HG02943 (cell line): ENCODE results near the gene KIZ.

ENCODE experiments used
- ATAC-seq: cut with Tn5 transposase; IDR thresholded peaks from one replicate; pipeline ENCODE4 v1.9.1; 2021; ENCODE audit warnings: mild to moderate bottlenecking, low read depth, moderate library complexity; ENCODE audit not compliant: unreplicated experiment

Gene KIZ

GRCh38 chr20:21251278-21251677 lies 125.4 kb downstream of the KIZ start:
- ATAC-seq, result no peak

- ATAC-seq, result no peak
Observed at GRCh38 chr20:21257192-21257591, 131.3 kb downstream of the KIZ start.

GRCh38 chr20:21258411-21258810 lies 132.5 kb downstream of the KIZ start:
- no peak for ATAC-seq

- ATAC-seq, result no peak
Observed at GRCh38 chr20:21259346-21259745, 133.5 kb downstream of the KIZ start.

GRCh38 chr20:21262812-21263211 lies 136.9 kb downstream of the KIZ start:
- ATAC-seq, result no peak

- ATAC-seq, result no peak
Observed at GRCh38 chr20:21265261-21266190, 139.6 kb downstream of the KIZ start.

- no peak for ATAC-seq
Observed at GRCh38 chr20:21266191-21266536, 140.3 kb downstream of the KIZ start.

- no peak for ATAC-seq
Observed at GRCh38 chr20:21269772-21270171, 143.9 kb downstream of the KIZ start.

- no peak for ATAC-seq
Observed at GRCh38 chr20:21270806-21271205, 144.9 kb downstream of the KIZ start.

GRCh38 chr20:21272279-21272678 lies 146.4 kb downstream of the KIZ start:
- ATAC-seq, result no peak

- ATAC-seq, result no peak
Observed at GRCh38 chr20:21272679-21273078, 146.8 kb downstream of the KIZ start.

- no peak for ATAC-seq
Observed at GRCh38 chr20:21273755-21274386, 148.0 kb downstream of the KIZ start.

GRCh38 chr20:21278829-21279228 lies 152.9 kb downstream of the KIZ start:
- ATAC-seq, result no peak

- ATAC-seq, result no peak
Observed at GRCh38 chr20:21279706-21280521, 154.0 kb downstream of the KIZ start.

GRCh38 chr20:21280522-21281016 lies 154.7 kb downstream of the KIZ start:
- ATAC-seq, result no peak

GRCh38 chr20:21286775-21287174 lies 160.9 kb downstream of the KIZ start:
- ATAC-seq, result no peak

- no peak for ATAC-seq
Observed at GRCh38 chr20:21288587-21289370, 162.9 kb downstream of the KIZ start.

GRCh38 chr20:21289651-21290050 lies 163.8 kb downstream of the KIZ start:
- no peak for ATAC-seq

GRCh38 chr20:21291026-21291425 lies 165.1 kb downstream of the KIZ start:
- ATAC-seq, result no peak

- ATAC-seq, result no peak
Observed at GRCh38 chr20:21294755-21295154, 168.9 kb downstream of the KIZ start.
